ENCODE data around the gene EIF6. TPM values are rescaled to one million over a fixed set of nuclear protein-coding genes. Genes with fewer than 3 reads are reported as not detected.

EIF6 gene
- polyA plus RNA-seq, 12 donors, result 54.1 to 88.2 (median 63.3) TPM; not detected in 1

Other genes with a start within 250 kb of the EIF6 start
- 10 to 100 TPM in 11 of 12 donors, not detected in 1; 31.0 to 62.0 (median 56.2) TPM for gene TRPC4AP, start 192.0 kb downstream of the EIF6 start, polyA plus RNA-seq (ENCODE audit: insufficient read length in 12 of 12)
- gene EDEM2, start 137.4 kb downstream of the EIF6 start, polyA plus RNA-seq (ENCODE audit: insufficient read length in 12 of 12), result 10 to 100 TPM in 3 of 12 donors, 1 to 10 TPM in 8, not detected in 1; 7.5 to 11.2 (median 9.5) TPM
- 10 to 100 TPM in 11 of 12 donors, not detected in 1; 30.2 to 55.4 (median 40.6) TPM for gene PROCR, start 112.7 kb downstream of the EIF6 start, polyA plus RNA-seq (ENCODE audit: insufficient read length in 12 of 12)
- under 1 TPM in 10 of 12 donors, not detected in 2; 0.19 to 0.77 (median 0.44) TPM for gene MMP24, start 58.1 kb downstream of the EIF6 start, polyA plus RNA-seq (ENCODE audit: insufficient read length in 12 of 12)
- gene MMP24OS, start 6.7 kb downstream of the EIF6 start, polyA plus RNA-seq (ENCODE audit: insufficient read length in 12 of 12), result 10 to 100 TPM in 11 of 12 donors, not detected in 1; 15.5 to 99.2 (median 21.3) TPM
- 10 to 100 TPM in 1 of 12 donors, 1 to 10 TPM in 2, not detected in 9; 1.4 to 12.1 (median 4.5) TPM for gene FAM83C, start 7.7 kb upstream of the EIF6 start, polyA plus RNA-seq (ENCODE audit: insufficient read length in 12 of 12)
- gene UQCC1, start 127.2 kb upstream of the EIF6 start, polyA plus RNA-seq (ENCODE audit: insufficient read length in 12 of 12), result 10 to 100 TPM in 11 of 12 donors, not detected in 1; 34.4 to 53.2 (median 48.1) TPM
- gene GDF5, start 153.5 kb upstream of the EIF6 start, polyA plus RNA-seq (ENCODE audit: insufficient read length in 12 of 12), result under 1 TPM in 9 of 12 donors, not detected in 3; 0.17 to 0.43 (median 0.26) TPM
- gene CEP250, start 170.8 kb upstream of the EIF6 start, polyA plus RNA-seq (ENCODE audit: insufficient read length in 12 of 12), result 10 to 100 TPM in 11 of 12 donors, not detected in 1; 21.0 to 63.1 (median 29.3) TPM
- under 1 TPM in 1 of 12 donors, not detected in 11; 0.22 TPM for gene C20orf173, start 244.9 kb upstream of the EIF6 start, polyA plus RNA-seq (ENCODE audit: insufficient read length in 12 of 12)

All from muscle of arm (tissue), 12 donors.